HuH-7 (cell line): ENCODE data around the gene PLEKHG2.

Experiments used
- DNase-seq: peaks from one replicate; pipeline ENCODE4 v3.0.0; 2011; ENCODE audit warnings: low spot score

Gene PLEKHG2

GRCh38 chr19:39422020-39422419, 9.6 kb downstream of the PLEKHG2 start:
- no peak for DNase-seq

- no peak for DNase-seq
Measured at GRCh38 chr19:39423258-39424086, 11.0 kb downstream of the PLEKHG2 start.

DNA sequence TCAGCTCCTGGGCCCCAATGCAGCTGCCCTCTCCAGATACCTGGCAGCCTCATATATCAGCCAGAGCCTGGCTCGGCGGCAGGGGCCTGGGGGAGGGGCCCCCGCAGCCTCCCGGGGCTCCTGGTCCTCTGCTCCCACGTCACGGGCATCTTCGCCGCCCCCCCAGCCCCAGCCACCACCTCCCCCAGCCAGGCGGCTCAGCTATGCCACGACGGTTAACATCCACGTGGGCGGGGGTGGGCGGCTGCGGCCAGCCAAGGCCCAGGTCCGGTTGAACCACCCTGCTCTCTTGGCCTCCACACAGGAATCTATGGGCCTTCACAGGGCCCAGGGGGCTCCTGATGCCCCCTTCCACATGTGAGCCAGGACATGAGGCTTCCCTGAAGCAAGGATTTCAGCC, 12.5 kb downstream of the PLEKHG2 start:
- no peak for DNase-seq

DNA sequence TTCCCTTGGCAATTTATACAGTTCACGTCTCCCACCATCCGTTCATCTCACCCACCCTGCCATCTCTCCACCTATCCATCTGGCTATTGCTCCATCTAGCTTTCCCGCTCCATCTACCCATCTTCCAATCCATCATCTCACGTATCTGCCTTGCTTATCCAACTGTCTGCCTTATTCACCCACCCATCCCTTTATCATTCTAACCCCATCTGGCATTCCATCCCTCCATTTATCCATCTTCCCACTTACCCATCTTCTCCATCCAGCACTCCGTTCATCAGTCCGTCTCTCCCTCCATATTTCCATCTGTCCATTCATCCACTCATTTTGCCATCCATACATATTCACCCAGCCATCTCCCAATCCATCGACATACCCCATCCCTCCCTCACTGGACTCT, 13.3 kb downstream of the PLEKHG2 start:
- DNase-seq = no peak

GRCh38 chr19:39426170-39426569, 13.7 kb downstream of the PLEKHG2 start:
- DNase-seq = no peak

GRCh38 chr19:39427707-39428106, 15.2 kb downstream of the PLEKHG2 start:
- DNase-seq = no peak

DNA sequence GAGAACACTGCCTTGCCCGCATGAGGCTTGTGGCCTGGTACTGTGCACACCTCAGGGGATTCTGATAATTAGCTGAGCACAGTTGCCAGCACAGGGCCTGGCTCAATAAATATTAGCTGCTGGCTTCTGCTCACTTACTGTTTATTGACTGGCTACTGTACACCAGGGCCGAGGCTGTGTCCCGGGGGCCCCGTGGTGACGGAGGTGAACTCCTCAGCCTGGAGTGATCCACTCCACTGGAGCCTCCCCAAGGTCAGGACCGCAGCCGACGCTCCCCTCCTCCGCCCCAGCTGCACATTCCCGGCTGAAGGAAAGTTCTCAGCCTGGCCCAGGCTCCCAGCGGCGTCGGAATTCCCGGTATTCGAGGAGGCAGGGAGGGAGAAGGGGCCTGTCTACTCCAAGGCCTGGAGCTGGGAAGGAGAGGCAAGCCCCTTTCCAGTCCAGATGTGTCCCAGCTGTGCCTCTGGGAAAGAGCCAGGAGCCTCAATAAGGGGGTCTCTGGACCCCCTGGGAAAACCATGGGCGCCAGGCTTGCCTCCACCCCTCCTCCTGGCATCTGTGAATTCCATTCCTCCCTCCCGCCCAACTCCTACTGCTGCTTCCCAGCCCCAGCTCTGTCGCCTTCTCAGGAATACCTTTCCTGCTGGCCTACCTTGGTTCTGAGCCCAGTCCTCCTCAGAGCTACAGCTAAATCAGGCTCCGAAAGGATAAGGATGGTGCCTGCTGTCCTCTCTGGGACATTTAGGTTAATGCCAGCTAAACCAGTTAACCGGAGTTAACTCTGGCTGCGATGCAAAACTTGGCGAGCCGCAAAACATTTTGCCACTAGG, 16.0 kb downstream of the PLEKHG2 start:
- DNase-seq = peak; percentile 62

DNA sequence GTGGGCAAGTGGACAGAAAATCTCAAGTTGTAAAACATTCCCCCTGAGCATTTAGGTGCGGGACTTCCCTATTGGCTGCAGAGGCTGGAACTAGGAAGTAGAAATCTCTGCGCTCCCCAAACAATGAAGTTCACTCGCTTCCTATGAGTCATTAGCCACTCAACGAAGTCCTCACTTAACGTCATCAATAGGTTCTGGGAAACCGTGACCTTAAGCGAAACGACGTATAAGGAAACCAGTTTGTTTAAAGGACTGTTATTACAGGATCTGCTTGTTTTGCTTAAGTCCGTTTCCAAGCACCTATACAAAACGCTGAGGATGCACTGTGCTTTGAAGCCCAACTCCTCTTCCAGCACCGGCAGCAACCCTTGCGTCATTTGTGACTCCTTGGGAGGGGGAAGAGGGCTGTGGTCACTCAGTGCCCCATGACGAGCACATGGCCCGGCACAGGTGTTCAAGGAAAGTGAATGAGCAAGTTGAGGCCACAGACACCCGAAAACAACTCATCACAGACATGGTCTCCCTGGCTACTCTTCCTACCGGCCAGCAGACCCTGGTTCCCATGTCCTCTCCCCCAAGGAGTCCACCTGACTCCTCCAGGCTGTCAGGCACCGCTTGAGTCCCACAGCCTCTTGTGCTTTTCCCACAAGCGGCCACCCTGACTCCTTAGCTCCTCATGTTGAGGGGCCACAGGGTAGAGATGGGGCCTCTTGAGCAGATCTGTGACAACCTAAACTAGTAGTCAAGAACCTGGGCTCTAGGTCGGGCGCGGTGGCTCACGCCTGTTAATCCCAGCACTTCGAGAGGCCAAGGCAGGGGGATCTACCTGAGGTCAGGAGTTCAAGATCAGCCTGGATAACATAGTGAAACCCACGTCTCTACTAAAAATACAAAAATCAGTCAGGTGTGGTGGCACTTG, 18.5 kb downstream of the PLEKHG2 start:
- no peak for DNase-seq

DNA sequence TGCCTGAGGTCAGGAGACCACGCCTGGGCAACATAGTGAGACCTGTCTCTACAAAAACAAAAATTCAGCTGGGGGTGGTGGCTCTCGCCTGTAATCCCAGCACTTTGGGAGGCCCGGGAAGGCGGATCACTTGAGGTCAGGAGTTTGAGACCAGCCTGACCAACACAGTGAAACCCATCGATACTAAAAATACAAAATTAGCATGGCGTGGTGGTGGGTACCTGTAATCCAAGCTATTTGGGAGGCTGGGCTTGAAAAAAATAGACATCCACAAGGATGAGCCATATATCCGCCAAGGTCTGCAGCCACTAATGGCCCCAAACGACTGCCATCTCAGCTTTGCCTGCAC, 20.2 kb downstream of the PLEKHG2 start:
- DNase-seq = no peak

- DNase-seq = no peak
Measured at GRCh38 chr19:39433480-39434079, 21.1 kb downstream of the PLEKHG2 start.

DNA sequence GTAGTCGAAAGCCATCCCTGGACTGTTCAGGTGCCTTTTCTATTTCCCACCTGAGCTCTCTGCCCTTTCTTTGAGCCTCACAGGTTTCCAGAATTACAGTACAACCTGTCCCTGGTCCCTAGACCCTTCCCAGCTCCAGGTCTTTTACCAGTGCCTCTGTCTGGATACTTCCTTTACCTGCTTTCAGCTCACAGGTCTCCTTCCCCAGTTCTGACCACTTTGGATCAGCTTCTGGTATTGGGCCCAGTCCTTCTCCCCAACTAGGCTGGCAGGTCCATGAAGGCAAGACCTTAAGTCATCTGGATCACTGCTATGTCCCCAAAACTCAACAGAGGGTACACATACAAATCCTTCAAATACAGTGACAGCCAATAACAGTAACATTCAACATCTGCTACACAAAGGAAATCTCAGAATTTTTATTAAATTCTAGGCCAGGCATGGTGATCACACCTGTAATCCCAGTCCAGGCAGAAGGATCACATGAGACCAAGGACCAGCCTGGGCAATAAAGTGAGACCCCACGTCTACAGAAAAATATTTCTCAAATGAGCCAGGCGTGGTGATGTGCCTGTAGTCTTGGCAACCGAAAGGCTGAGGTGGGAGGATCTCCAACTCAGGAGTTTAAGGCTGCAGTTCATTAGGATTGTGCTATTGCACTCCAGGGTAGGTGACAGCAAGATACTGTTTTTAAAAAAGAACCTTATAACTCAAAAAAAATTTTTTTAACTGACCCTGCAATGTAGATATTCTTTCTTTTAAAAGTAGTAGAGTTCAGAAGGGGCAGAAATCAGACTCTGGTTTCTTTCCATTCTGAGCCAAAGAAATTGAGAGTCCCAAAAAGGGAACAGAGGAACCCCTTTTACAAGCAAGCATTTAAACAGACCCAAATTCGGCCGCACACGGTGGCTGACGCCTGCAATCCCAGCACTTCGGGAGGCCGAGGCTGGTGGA, 21.9 kb downstream of the PLEKHG2 start:
- DNase-seq = no peak

- DNase-seq = peak; percentile 92
Measured at GRCh38 chr19:39435499-39436349, 23.3 kb downstream of the PLEKHG2 start, which contains the start of gene RPS16. Gene RPS16 (minus strand): TSS chr19:39435949. CDS start chr19:39435895, 54 bp downstream.

DNA sequence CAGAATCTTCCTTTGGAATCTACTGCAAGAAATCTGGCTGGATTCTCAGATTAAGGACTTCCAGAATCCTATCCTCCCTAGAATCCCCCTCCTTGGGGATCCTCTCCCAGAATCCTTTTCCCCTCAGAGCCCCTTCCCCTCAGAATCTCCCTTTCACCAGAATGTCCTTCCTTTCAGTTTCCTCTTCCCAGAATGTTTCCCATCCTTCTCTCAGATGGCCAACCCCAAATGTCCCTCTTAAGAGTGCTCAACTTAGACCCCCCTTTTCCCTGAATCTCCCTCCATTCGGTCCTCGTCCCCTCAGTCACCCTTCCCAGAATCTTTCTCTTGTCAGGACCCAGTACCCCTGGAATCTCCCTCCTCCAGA, 23.9 kb downstream of the PLEKHG2 start:
- DNase-seq = no peak

DNA sequence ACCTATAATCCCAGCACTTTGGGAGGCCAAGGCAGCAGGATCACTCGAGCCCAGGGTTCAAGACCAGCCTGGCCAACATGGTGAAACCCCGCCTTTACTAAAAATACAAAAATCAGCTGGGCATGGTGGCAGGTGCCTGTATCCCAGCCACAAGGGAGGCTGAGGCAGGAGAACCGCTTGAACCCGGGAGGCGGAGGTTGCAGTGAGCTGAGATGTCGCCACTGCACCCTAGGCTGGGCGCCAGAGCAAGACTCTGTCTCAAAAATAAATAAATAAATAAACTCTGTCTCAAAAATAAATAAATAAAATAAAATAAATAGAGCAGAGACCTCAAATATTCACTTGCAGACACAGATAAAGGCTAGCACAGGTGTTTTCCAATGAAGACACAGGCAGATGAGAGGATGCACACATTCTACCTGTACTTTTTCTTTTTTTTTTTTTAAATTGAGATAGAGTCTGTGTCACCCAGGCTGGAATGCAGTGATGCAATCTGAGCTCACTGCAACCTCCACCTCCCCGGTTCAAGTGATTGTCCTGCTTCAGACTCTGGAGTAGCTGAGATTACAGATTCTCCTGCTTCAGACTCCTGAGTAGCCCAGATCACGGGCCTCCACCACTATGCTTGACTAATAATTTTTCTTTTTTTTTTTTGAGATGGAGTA, 25.9 kb downstream of the PLEKHG2 start:
- DNase-seq = no peak

DNA sequence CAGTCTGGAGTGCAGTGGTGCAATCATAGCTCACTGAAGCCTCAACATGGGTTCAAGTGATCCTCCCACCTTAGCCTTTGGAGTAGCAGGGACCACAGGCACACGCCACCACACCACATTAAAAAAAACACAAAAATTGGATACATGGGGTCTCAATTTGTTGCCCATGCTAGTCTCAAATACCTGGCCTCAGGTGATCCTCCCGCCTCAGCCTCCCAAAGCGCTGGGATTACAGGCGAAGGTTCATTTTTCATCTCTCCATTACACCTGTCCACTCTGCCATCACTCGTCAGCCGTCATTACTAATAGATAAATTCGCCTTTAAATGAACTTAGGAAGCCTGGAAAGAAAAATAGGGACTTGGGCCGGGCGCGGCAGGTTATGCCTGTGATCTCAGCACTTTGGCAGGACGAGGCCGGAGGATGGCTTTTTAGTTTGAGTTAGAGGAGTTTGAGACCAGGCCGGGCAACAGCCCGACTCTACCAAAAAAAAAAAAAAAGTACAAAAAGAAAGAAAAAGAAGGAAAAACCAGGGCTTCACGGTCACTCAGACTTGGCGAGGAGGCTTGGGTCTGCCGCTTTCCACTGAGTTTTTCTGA, 32.2 kb downstream of the PLEKHG2 start:
- DNase-seq = no peak

- peak; percentile 98 for DNase-seq
Measured at GRCh38 chr19:39445196-39446111, 33.0 kb downstream of the PLEKHG2 start, which contains the start of gene SUPT5H. Gene SUPT5H (plus strand): TSS chr19:39445582. CDS start chr19:39445891, 309 bp downstream.

GRCh38 chr19:39446365-39447084, 34.1 kb downstream of the PLEKHG2 start:
- DNase-seq = no peak
